Natural killer cell treated with Interleukin-12 subunit alpha and Interleukin-12 subunit beta and Interleukin-15 and Interleukin-18, amount 100 ng/mL, for 72 hours (primary cell): ENCODE results near the gene TMEM187. TPM values are rescaled to one million over a fixed set of nuclear protein-coding genes. Genes with fewer than 3 reads are reported as not detected.

Source experiments
- ATAC-seq, 2 donors: fragments of 150-1000 bp; cut with Tn5 transposase in 1 of 2; sonication (Bioruptor Pico), chemical (Tn5 transposase) in 1 of 2; 2 replicates each; pipeline ENCODE4 v1.10.0; 2021
- DNase-seq: peaks from one replicate; pipeline ENCODE4 v3.0.0; 2022; ENCODE audit warnings: low spot score
- H3K27ac Mint-ChIP-seq, 2 donors: 1 replicate in 1 of 2; 2 replicates in 1 of 2; pipeline ENCODE4 v1.8.0; 2022; ENCODE audit warnings: mixed read lengths in 2 of 2, mild to moderate bottlenecking in 1 of 2, moderate library complexity in 1 of 2
- H3K27me3 Mint-ChIP-seq, 2 donors: 1 replicate in 1 of 2; 2 replicates in 1 of 2; pipeline ENCODE4 v1.8.0; 2022; ENCODE audit warnings: mixed read lengths in 2 of 2
- H3K36me3 Mint-ChIP-seq: one replicate; pipeline ENCODE4 v1.8.0; 2022; ENCODE audit warnings: mixed read lengths
- H3K4me1 Mint-ChIP-seq, 2 donors: 1 replicate in 1 of 2; 2 replicates in 1 of 2; pipeline ENCODE4 v1.8.0; 2022; ENCODE audit warnings: low read depth in 2 of 2, mixed read lengths in 2 of 2, mild to moderate bottlenecking in 1 of 2
- H3K4me3 Mint-ChIP-seq: one replicate; pipeline ENCODE4 v1.8.0; 2022; ENCODE audit warnings: mixed read lengths
- H3K9me3 Mint-ChIP-seq: 2 replicates; pipeline ENCODE4 v1.8.0; 2022; ENCODE audit warnings: mixed read lengths
- total RNA-seq, 2 donors: library from RNA; stranded (reverse); gene quantifications; one replicate each; pipeline ENCODE4 v1.2.3, GENCODE V29; 2022

The TMEM187 gene
- total RNA-seq, 2 donors from 2014 or later = 2.4 to 6.9 TPM

DNA sequence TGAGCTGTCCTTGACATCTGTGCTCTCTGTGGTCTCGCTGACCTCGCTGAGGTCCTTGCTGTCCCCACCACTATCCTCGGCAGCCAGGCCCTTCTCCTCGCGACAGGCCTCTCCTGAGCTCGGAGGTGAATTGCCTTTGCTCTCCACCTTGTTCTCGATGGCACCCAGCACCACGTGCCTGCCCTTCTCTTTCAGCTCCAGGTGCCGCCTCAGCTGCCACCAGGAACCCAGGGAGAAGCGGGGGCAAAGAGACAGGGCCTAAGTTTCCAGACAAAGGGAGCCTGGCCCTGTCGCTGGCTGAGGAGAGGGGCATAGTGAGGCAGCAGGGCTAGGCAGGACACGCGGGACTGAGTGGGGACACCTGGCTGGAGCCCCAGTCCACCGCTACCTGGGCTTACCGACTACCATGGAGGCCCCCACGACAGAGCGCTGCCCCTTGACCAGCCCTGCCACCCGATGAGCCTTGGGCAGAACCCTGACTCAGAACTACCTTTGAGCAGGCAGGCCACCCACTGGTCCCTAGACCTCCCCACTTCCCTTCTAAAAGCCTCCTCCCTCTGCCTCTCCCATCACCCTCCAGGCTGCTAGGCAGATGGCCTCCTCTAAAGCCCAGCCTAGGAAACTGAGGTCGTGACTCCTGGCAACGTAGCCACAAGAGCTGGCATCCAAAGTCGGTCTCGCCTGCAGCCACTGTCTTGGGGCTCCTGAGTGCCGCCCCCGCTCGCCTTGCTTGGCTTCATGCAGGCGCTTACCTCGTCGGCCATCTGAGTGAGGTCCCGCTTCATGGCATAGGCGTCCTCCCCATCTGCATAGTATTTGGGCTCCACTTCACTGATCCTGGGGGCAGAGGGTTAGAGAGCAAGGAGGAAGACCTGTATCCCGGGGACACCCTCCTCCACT lies 42.3 kb upstream of the TMEM187 start:
- Mint-ChIP-seq H3K36me3 (no peaks in the 10 kb centered on the region), H3K27me3 (no peaks in the 10 kb centered on the region), H3K4me3 (no peak overlapping the region), H3K27ac (no peak overlapping the region), H3K4me1 (peaks cover 10 to 28% of the 10 kb centered on the region in 2 donors), H3K9me3 (no peaks in the 10 kb centered on the region)
- DNase-seq (no peak), ATAC-seq (no peak)

DNA sequence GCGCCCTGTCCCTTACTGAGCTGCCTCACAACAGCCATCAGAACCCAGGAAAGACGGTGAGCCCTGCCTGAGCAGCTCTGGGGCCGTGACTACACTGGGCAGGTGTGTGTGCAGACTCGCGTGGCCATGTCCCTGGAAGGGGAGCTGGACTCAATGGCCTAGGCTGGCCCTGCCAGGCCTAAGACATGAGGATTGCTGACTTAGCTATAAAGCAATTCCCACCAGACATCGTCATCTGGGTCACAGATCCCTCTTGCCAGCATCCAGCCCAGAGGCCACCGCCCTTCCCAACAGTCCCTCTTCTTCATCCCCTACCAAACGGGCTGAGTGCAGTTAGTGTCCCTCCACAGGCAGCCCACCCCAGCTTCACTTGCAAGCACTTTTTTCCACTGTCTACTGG lies 41.4 kb upstream of the TMEM187 start:
- ATAC-seq = no peak
- peaks cover 8 to 28% of the 10 kb centered on the region in 2 donors for H3K4me1 Mint-ChIP-seq
- H3K27ac Mint-ChIP-seq = peak overlapping the region in 1 of 2 donors; percentile 62

DNA sequence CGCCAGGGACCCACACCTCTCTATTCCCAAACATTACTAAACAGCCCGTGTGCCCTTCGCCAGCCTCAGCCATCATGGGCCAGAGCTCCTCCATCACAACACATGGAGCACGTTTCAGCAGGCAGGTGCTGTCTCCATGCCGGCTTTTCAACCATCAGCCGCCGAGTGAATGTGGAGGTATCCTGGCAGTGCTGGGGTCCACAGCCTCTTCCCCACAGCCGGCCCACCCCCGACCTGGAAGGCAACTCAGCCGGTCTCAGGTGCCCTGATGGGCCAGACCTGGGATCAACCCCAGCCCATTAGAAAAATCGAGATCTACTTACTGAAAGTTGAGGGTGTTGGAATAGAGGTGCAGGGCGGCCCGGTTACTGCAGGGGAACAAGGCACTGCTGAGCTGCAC lies 40.8 kb upstream of the TMEM187 start:
- DNase-seq (no peak), ATAC-seq (no peak)
- Mint-ChIP-seq H3K9me3 (no peaks in the 10 kb centered on the region), H3K27ac (peak overlapping the region in 1 of 2 donors; percentile 62), H3K27me3 (peaks cover 0 to 2% of the 10 kb centered on the region in 2 donors), H3K4me3 (no peak overlapping the region), H3K36me3 (no peaks in the 10 kb centered on the region), H3K4me1 (peaks cover 8 to 28% of the 10 kb centered on the region in 2 donors)

More for the DNA sequence above, 41.4 kb upstream of the TMEM187 start:
- no peaks in the 10 kb centered on the region for H3K36me3 Mint-ChIP-seq
- H3K4me3 Mint-ChIP-seq = no peak overlapping the region
- no peak for DNase-seq
- no peaks in the 10 kb centered on the region for H3K9me3 Mint-ChIP-seq
- no peaks in the 10 kb centered on the region for H3K27me3 Mint-ChIP-seq

DNA sequence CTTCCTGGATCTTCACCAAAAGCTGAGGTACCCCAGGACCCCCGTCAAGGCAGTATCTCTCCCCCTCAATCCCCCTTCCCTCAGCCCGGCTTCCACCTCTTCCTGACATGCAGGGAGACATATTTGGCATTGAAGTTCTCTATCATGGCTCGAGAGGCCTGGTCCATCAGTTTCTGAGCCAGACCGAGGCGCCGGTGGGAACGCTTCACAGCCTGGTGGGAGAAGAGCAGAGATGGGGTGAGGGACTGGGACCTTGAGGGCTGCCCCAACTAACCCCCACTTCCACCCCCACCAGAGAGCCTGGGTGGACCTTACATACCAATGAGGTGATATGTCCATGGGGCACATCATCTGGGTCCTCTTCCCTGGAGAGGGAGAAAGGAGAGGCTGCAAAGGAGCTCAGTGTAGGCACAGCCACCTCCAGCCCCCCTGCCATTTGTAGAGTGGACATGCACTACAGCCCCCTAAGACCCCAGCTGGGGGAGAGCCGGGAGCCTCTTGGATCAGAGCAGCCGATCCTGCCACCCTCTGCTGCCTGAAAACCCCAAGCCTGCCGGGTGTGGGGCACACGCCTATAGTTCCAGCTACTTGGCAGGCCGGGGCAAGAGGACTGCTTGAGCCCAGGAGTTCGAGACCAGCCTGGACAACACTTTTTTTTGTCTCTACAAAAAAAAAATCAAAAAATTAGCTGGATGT lies 40.2 kb upstream of the TMEM187 start:
- Mint-ChIP-seq H3K9me3 (no peaks in the 10 kb centered on the region), H3K27ac (no peak overlapping the region), H3K4me1 (peaks cover 8 to 22% of the 10 kb centered on the region in 2 donors), H3K4me3 (no peak overlapping the region), H3K27me3 (peaks cover 0 to 2% of the 10 kb centered on the region in 2 donors), H3K36me3 (no peaks in the 10 kb centered on the region)
- ATAC-seq = no peak
- DNase-seq = no peak

DNA sequence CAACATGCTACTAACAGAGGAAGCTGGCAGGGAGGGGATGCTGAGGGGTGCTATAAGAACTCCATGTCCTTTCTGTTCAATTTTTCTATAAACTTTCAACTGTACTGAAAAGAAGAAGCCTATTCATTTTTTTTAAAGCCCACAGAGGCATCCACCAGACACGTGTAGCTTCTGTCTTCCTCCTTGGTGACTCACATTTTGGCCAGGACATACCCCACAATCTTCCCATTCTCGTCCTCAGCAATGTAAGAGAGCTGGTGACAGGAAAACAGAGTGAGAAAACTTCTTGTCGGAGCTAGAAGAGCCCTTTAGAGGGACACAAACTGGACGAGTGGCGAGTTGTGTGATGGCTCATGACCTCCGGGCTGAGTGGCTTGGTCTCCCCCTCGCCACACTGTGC lies 38.8 kb upstream of the TMEM187 start:
- H3K36me3 Mint-ChIP-seq = no peaks in the 10 kb centered on the region
- H3K4me3 Mint-ChIP-seq = peak overlapping the region; percentile 82
- DNase-seq (no peak), ATAC-seq (no peak)
- peaks cover 0 to 2% of the 10 kb centered on the region in 2 donors for H3K27me3 Mint-ChIP-seq
- H3K9me3 Mint-ChIP-seq = no peaks in the 10 kb centered on the region
- peaks cover 8 to 20% of the 10 kb centered on the region in 2 donors for H3K4me1 Mint-ChIP-seq
- peak overlapping the region; percentile 27 to 47 for H3K27ac Mint-ChIP-seq

DNA sequence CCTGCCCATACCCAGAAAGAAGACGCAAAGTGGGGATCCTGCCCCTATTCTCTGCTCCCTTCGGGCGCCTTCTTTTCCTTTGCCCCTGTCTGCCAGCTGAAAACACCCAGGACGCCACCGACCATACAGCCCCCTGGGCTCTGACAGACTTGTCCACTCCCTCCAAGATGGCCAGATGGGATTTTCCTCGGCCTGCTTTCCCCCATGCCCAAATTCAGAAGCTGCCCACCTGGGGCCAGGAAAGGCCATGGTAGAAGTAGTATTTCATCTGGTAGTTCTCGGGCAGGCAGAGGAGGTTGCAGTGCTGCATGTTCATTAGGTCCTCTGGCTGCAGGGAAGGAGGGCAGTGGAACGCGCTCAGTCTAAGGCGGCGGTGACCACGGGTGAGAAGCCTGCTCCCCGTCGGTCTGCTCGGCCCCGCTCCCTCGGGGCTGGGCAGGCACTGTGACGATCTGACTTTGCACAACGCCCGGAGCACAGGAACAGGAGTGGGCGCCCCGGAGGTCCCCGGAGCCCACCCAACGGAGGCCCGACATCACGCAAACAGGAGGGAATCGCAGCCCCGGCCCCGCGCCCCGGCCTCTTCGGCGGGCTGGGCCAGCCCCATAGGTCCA lies 38.3 kb upstream of the TMEM187 start:
- peak; percentile 21 to 55 for ATAC-seq

DNA sequence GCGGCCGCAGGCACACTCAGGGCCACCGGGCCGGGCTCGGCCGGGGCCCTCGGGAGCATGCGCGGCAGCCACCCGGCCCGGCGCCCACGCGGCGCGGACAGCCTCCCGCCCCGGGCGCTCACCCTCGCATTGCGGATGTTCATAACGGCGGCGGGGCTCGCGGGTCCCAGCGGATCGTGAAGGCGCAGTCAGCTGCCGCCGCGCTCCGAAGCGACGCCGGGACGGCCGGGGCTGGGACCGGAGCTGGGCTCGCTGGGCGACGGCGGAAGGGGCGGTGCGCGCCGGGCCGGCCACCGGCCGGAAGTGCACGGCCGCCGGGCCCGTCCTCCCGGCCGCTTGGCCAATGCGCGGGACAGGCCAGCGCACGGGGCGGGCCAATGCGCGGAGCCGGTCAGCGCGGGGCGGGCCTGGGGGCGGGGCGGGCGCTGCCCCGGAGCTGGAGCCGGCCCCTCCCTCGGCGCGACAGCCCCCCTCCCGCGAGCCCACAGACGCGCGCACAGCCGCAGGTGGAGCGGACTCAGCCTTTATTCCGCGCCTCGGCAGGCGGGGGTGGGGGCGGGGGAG lies 37.7 kb upstream of the TMEM187 start, which contains the start of gene NAA10:
TSS of gene NAA10 (minus strand) at position 276 of the 564 bp plus-strand sequence. CDS start at position 143, 133 bp downstream.
- peak; percentile 97 to 98 for ATAC-seq
- Mint-ChIP-seq H3K36me3 (no peaks in the 10 kb centered on the region), H3K4me3 (peak within 1 kb of the TSS; percentile 82), H3K4me1 (peaks cover 4 to 18% of the 10 kb centered on the region in 2 donors), H3K27ac (peak within 1 kb of the TSS; percentile 27 to 47), H3K27me3 (peaks cover 0 to 2% of the 10 kb centered on the region in 2 donors), H3K9me3 (no peaks in the 10 kb centered on the region)
- peak; percentile 85 for DNase-seq

More for the DNA sequence above, 38.3 kb upstream of the TMEM187 start:
- Mint-ChIP-seq H3K36me3 (no peaks in the 10 kb centered on the region), H3K27ac (peak overlapping the region; percentile 27 to 47), H3K4me3 (peak overlapping the region; percentile 82), H3K9me3 (no peaks in the 10 kb centered on the region), H3K27me3 (peaks cover 0 to 2% of the 10 kb centered on the region in 2 donors), H3K4me1 (peaks cover 4 to 20% of the 10 kb centered on the region in 2 donors)
- no peak for DNase-seq

DNA sequence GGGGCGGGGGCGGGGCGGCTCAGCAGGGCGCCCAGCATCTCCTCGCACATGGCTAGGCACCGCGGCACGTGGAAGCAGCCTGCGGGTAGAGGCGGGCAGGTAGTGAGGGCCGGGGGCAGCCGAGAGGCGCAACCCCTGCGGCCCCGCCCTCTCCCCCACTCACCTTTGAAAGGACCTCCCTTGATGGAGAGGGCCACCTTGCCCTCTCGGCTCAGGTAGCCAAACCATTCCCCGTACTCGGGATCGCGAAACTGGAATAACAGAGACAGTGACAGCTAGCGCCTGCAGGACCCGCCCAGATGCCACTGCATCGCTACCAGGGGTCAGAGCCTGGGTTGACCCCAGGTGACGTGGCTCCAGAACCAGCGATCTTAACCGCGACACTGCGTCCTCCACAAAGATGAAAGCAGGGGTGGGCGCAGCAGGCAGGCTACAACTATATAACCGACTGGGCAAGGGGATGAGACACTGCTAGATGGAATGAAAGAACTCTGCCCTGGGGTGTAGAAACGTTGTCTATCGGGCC lies 37.2 kb upstream of the TMEM187 start:
- DNase-seq (no peak), ATAC-seq (no peak)
- no peak overlapping the region for H3K27ac Mint-ChIP-seq
- peaks cover 0 to 2% of the 10 kb centered on the region in 2 donors for H3K27me3 Mint-ChIP-seq
- H3K4me3 Mint-ChIP-seq = peak overlapping the region; percentile 56
- H3K4me1 Mint-ChIP-seq = peaks cover 4 to 18% of the 10 kb centered on the region in 2 donors
- H3K9me3 Mint-ChIP-seq = no peaks in the 10 kb centered on the region
- H3K36me3 Mint-ChIP-seq = no peaks in the 10 kb centered on the region

DNA sequence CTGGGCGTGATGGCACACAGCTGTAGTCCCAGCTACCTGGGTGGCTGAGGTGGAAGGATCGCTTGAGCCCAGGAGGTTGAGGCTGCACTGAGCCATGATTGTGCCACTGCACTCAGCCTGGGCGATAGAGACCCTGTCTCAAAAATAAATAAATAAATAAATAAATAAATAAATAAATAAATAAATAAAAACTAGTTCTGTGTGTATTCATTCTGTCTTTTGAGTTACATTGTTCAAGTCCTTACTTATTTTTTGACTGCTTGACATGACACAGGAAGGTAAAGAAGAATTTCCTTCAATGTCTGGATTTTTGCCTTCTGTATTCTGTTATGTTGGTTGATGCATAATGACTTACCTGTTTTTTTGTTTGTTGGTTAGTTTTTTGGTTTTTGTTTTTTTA lies 35.5 kb upstream of the TMEM187 start:
- H3K4me3 Mint-ChIP-seq = no peak overlapping the region
- H3K36me3 Mint-ChIP-seq = no peaks in the 10 kb centered on the region
- H3K9me3 Mint-ChIP-seq = no peaks in the 10 kb centered on the region
- DNase-seq (no peak), ATAC-seq (no peak)
- peaks cover 0 to 6% of the 10 kb centered on the region in 2 donors for H3K27me3 Mint-ChIP-seq
- peaks cover 0 to 17% of the 10 kb centered on the region in 2 donors for H3K4me1 Mint-ChIP-seq
- peak overlapping the region in 1 of 2 donors; percentile 19 for H3K27ac Mint-ChIP-seq

DNA sequence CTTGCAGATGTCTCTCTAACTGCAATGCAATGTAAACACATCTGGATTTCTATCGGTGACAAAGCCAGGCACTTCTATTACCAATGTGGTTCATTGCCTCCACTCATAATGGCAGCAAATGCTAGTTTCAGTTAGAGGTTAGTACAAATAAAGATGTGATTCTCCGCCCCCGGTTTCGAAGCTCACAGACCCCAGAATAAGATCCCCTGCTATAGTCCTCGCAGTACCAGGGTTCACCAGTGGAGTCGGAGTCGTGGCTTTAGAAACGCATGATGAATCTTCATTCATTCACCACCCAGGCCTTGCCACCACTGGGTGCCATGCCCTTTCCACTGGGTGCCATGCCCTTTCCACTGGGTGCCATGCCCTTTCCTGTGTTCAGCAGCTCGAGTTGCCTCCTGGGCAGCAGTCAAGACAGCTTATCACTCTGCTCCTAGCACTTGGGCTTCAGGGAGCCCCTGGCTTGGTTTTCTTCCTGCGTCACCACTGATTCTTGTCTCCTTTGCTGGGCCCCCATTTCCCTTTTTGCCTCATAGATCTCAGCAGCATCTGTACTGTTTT lies 34.2 kb upstream of the TMEM187 start:
- no peak overlapping the region for H3K4me3 Mint-ChIP-seq
- no peaks in the 10 kb centered on the region for H3K9me3 Mint-ChIP-seq
- H3K27ac Mint-ChIP-seq = no peak overlapping the region
- no peaks in the 10 kb centered on the region for H3K36me3 Mint-ChIP-seq
- DNase-seq (no peak), ATAC-seq (no peak)
- peaks cover 0 to 17% of the 10 kb centered on the region in 2 donors for H3K4me1 Mint-ChIP-seq
- peaks cover 0 to 6% of the 10 kb centered on the region in 2 donors for H3K27me3 Mint-ChIP-seq

DNA sequence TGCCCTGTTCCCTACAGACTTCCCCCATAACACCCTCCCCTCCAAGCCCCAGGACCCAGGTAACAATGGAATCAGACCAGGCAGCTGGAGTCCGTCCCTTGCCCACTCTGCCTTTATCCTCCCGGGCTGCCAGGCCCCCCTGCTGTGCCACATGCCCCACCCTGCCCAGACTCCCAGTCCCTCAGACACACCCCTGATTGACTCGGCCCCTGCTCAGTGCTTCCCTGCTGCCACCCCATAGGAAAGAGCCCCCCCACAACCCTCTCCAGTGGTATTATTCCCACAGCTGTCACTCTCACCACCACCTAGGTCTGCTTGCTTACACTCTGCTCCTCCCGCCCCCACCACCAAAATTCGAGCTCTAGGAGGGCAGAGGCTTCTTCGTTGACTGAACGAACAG lies 33.0 kb upstream of the TMEM187 start:
- Mint-ChIP-seq H3K4me1 (peaks cover 0 to 15% of the 10 kb centered on the region in 2 donors), H3K27ac (no peak overlapping the region), H3K27me3 (peaks cover 0 to 6% of the 10 kb centered on the region in 2 donors), H3K9me3 (no peaks in the 10 kb centered on the region), H3K36me3 (no peaks in the 10 kb centered on the region), H3K4me3 (no peak overlapping the region)
- DNase-seq = no peak
- ATAC-seq = no peak

DNA sequence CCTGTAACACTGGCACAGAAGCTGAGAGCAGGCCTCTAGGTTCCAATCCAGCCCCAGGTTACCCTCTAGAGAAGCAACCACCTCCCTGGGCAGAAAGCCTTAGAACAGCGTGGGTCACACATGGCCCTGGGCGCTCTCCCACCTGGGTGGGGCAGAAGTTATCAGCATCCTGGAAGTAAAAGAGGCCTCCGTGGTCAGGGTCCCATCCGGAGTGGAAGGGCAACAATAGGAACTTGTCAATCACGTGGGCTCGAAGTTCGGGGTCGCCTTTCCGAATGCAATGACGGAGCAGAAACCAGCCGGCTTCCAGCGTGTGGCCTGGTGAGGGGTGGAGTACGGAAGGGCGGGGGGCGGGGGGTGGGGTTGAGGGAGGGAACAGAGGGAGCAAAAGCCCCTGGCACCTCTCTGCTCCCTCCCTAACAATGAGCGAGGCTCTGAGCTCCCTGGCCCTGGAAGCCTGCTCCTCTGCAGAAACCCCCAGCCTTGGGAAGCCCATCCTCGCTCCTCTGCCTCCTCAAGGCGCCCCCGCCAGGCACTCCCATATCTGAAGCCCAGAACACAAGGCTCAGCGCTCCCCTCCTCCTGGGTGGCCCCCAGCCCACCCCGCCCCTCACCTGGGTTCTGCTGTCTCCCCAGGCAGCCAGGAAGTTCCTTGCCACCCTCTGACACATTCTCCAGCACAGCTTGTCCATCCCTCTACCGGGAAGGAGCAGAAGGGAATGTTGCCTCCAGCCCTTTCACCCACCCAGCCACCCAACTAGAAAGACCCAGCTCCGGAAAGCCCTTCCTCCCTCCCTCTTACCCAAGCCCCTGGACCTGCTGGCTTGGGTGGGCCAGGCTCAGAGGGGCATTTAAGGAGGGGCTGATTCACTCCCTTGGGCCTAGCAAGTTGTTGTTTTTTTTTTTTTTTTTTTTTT lies 31.0 kb upstream of the TMEM187 start:
- Mint-ChIP-seq H3K27ac (no peak overlapping the region), H3K36me3 (no peaks in the 10 kb centered on the region), H3K27me3 (peaks cover 0 to 5% of the 10 kb centered on the region in 2 donors), H3K9me3 (no peaks in the 10 kb centered on the region), H3K4me1 (peaks cover 0 to 10% of the 10 kb centered on the region in 2 donors), H3K4me3 (peak overlapping the region; percentile 60)
- DNase-seq (no peak), ATAC-seq (no peak)
